Mesothelial cell of epicardium (in vitro differentiated cells): ENCODE measurements around the gene HIGD2A. TPM values are rescaled to one million over a fixed set of nuclear protein-coding genes. Genes with fewer than 3 reads are reported as not detected.

ENCODE experiments used
- DNase-seq, 2 experiments: peaks; one replicate each; pipeline ENCODE4 v3.0.0; 2021; ENCODE audit warnings: low spot score in 2 of 2; ENCODE audit not compliant: unreplicated experiment in 2 of 2
- H3K27ac Mint-ChIP-seq: 2 replicates; pipeline ENCODE4 v1.8.0; 2021; ENCODE audit warnings: mixed read lengths
- H3K27me3 Mint-ChIP-seq: 2 replicates; pipeline ENCODE4 v1.8.0; 2021; ENCODE audit warnings: low read depth, mixed read lengths
- H3K36me3 Mint-ChIP-seq: 2 replicates; pipeline ENCODE4 v1.8.0; 2021; ENCODE audit warnings: mixed read lengths
- H3K4me1 Mint-ChIP-seq: 2 replicates; pipeline ENCODE4 v1.8.0; 2021; ENCODE audit warnings: mixed read lengths
- H3K4me3 Mint-ChIP-seq: 2 replicates; pipeline ENCODE4 v1.8.0; 2021; ENCODE audit warnings: mild to moderate bottlenecking, moderate library complexity, mixed read lengths
- H3K9me3 Mint-ChIP-seq: 2 replicates; pipeline ENCODE4 v1.8.0; 2021; ENCODE audit warnings: mixed read lengths
- CTCF ChIP-seq: fragments of 200-600 bp; sonication (generic); IDR thresholded peaks from one replicate; pipeline ENCODE4 v1.5.0; 2021; ENCODE audit warnings: antibody characterized with exemption; ENCODE audit not compliant: unreplicated experiment
- total RNA-seq: library from RNA; stranded (reverse); gene quantifications from 3 replicates; pipeline ENCODE4 v1.2.1, GENCODE V29; 2021

The HIGD2A gene
- total RNA-seq, 1 donor from 2014 or later, result 82.5 TPM

DNA sequence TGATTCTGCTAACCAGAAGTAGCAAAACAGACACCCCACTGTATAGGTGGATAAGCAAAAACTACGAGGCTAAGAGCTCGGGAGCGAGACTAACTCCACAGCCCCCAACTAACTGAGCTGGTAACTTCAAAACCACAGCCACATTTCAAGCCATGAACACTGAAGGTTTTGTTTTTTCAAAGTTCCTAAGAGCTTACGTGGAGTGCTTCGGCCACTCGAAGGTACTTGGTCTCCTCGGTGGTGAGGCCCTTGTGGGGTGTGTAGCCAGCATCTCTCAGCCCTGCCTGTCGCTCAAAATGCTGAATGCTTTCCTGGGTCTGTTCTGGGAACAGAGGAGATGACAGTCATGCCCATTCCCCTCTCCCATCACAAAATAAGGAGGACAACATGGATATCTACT is 38.1 kb upstream of the HIGD2A start:
- H3K4me3 Mint-ChIP-seq, result no peak overlapping the region
- TF ChIP-seq CTCF, result no peak
- H3K9me3 Mint-ChIP-seq, result no peaks in the 10 kb centered on the region
- no peak for DNase-seq
- H3K4me1 Mint-ChIP-seq, result peaks cover 2% of the 10 kb centered on the region
- peaks cover 60% of the 10 kb centered on the region for H3K36me3 Mint-ChIP-seq
- H3K27me3 Mint-ChIP-seq, result no peaks in the 10 kb centered on the region
- no peak overlapping the region for H3K27ac Mint-ChIP-seq

- no peak overlapping the region for H3K4me3 Mint-ChIP-seq
- H3K36me3 Mint-ChIP-seq, result peaks cover 52% of the 10 kb centered on the region
- no peaks in the 10 kb centered on the region for H3K27me3 Mint-ChIP-seq
- no peak for TF ChIP-seq CTCF
- H3K27ac Mint-ChIP-seq, result peak overlapping the region; percentile 58
- H3K4me1 Mint-ChIP-seq, result peaks cover 2% of the 10 kb centered on the region
- no peaks in the 10 kb centered on the region for H3K9me3 Mint-ChIP-seq
- no peak for DNase-seq
Observed at GRCh38 chr5:176352116-176352878, 36.3 kb upstream of the HIGD2A start.

DNA sequence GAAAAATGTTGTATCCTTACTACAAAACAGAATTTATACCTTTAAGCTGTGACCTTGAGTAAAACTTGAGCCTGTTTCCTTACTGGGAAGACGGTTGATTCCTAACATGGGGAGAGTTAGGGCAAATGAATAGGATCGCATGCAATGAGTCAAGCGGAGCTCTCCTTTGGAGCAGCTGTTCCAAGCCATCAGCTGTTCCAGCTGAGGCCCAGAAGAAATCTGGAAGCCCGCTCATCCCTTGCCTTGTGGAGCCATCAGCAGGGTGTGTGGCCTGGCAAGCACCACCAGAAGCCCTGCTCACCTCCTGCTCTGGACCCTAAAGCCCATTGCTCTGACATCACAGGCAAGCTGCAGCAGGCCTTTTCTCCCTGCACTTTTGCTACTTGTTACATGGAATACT is 35.0 kb upstream of the HIGD2A start:
- Mint-ChIP-seq H3K9me3 (no peaks in the 10 kb centered on the region), H3K4me3 (no peak overlapping the region), H3K4me1 (peaks cover 2% of the 10 kb centered on the region), H3K27me3 (no peaks in the 10 kb centered on the region), H3K27ac (no peak overlapping the region), H3K36me3 (peaks cover 50% of the 10 kb centered on the region)
- DNase-seq, result no peak
- no peak for TF ChIP-seq CTCF

DNA sequence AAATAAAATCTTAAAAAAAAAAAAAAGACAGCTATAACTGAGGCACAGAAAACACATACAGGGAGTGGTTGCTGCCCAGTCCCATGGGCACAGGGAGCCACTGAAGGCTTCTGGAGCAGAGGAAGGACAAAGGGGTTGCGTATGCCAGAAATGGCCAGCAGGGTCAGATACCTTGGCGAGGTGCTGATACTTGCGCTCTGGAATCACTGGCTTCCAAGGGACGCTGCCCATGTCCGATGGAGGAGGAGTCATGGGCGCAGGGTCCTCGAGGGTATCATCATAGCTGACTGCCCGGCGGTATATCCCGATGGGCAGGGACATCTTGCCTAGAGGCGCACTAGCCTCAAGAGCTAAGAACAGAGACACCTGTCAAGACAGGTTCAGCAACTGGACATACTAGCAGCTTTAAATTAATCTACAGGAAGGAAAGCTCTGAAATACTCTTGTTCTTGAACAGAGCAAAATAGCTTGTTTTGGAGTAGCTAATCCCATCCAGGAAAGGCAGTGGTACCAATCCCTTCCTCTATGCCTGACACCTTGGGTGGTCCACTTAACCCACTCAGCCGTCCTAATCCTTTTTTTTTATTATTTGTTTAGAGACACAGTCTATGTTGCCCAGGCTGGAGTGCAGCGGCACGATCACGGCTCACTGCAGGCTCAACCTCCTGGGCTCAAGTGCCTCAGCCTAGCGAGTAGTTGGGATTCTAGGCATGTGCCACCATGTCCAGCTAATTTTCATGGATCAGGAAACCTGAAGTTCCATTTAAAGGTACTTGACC is 33.0 kb upstream of the HIGD2A start:
- Mint-ChIP-seq H3K4me3 (no peak overlapping the region), H3K4me1 (peaks cover 7% of the 10 kb centered on the region), H3K27me3 (no peaks in the 10 kb centered on the region), H3K27ac (no peak overlapping the region), H3K36me3 (peaks cover 34% of the 10 kb centered on the region), H3K9me3 (no peaks in the 10 kb centered on the region)
- no peak for DNase-seq
- TF ChIP-seq CTCF, result no peak

- H3K27me3 Mint-ChIP-seq, result no peaks in the 10 kb centered on the region
- H3K27ac Mint-ChIP-seq, result no peak overlapping the region
- H3K9me3 Mint-ChIP-seq, result no peaks in the 10 kb centered on the region
- peaks cover 7% of the 10 kb centered on the region for H3K4me1 Mint-ChIP-seq
- DNase-seq, result no peak
- H3K4me3 Mint-ChIP-seq, result no peak overlapping the region
- TF ChIP-seq CTCF, result no peak
- H3K36me3 Mint-ChIP-seq, result peaks cover 31% of the 10 kb centered on the region
Observed at GRCh38 chr5:176356179-176356566, 32.4 kb upstream of the HIGD2A start.
